Measurements from ENCODE around the gene HDHD5.
"Not testable (repeated sequence)": the region's sequence is repeated elsewhere in the genome, so short reads cannot be mapped to it uniquely, and the experiment has no call there.

The HDHD5 gene

DNA sequence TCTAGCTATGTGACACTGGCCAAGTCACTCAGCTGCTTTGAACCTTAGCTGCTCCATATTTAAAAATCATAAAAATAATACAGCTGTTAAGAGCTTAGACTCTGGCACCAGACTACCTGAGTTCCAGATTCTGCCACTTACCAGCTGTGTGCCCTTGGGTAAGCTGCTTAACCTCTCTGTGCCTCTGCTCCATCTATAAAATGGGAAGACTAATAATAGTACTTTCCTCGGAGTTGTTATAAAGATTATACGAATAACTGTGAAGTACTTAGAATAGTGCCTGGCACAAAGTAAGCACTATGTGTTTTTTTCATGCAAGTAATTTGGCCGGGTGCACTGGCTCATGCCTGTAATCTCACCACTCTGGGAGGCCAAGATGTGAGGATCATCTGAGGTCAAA, 1.4 kb downstream of the HDHD5 start:
- in situ Hi-C loops (cut with HindIII; ENCODE audit: low sequenced_read_pairs) = no loop called here

GRCh38 chr22:17155941-17156340, 3.1 kb downstream of the HDHD5 start:
- in situ Hi-C loops (cut with HindIII; ENCODE audit: low sequenced_read_pairs) = no loop called here

DNA sequence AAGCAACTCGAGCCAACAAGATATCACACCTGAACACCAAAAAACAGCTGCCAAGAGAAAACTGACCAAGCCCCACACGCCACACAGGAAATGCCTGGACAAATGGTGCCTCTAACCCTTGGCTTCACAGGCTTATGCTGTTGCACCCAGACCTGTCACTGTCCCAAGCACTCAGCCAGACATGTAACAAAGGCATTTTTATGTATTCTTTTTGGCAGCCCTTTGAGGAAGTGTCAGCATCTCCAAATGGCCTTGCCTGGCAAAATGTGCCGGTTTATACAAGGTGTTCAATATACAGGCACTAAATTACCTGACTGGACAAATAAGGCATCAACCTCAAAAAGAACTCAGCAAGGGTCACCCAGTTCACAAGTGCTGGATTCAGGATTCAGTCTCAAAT, 6.1 kb downstream of the HDHD5 start:
- in situ Hi-C loops (cut with HindIII; ENCODE audit: low sequenced_read_pairs) = no loop called here

DNA sequence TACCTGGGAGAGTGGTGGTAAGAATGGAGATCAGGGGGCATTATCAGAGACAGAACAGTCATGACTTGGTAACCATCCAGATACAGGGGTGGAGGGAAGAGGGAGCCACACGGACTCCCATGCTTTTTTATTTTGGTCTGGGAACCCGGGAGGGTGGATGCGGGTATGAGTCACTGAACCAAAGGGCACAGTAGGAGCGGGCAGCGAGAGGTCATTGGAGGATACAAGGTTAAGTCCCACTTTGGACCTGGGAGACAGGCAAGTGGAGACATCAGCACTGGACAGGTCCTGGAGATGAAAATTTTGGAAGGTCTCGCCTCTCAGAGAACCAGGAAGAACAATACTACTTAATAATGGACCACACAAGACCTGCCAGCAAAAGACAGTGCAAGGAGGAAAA, 6.7 kb downstream of the HDHD5 start:
- in situ Hi-C loops (cut with HindIII; ENCODE audit: low sequenced_read_pairs) = no loop called here

DNA sequence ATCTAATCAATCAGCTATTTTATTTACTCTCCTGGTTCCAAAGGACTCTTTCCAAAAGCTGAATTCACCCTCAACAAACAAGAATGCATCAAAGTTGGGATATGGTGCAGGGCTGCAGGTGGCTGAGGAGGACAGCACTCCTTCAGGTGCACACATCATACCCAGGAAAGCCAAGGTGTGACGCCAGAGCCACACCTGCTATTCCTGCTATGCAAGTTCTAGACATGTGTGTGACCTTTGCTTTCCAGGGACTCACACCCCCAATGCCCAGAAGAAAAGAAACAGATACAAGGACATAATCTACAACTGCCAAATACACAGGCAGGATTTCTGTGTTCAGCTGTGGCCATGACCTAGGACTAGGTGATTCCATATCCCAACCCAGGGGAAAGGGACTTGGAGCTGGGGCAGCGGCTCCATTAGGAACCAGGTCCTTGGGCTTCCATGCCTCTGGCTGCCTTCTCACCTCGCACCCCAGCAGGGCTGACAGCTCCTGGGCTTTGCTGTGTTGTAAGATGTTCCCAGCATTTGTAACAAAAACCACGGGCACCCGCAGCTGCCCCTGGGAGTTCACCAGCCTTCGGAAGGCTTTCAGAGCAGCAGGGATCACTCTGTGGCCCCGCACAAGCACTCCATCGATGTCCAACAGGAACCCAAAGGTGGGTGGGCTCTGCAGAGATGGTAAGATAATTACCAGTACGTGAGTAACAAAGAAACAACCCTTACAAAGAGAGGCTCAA, 9.8 kb downstream of the HDHD5 start:
- in situ Hi-C loops (cut with HindIII; ENCODE audit: low sequenced_read_pairs) = no loop called here

DNA sequence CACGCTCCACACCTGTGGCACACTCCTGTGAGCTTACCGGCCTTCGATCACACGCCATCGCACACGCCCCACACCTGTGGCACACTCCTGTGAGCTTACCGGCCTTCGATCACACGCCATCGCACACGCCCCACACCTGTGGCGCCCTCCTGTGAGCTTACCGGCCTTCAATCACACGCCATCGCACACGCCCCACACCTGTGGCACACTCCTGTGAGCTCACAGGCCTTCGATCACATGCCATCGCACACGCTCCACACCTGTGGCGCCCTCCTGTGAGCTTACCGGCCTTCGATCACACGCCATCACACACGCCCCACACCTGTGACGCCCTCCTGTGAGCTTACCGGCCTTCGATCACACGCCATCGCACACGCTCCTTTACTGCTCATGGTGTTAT, 11.6 kb downstream of the HDHD5 start:
- in situ Hi-C loops (cut with HindIII; ENCODE audit: low sequenced_read_pairs) = not testable (repeated sequence)

- in situ Hi-C loops (cut with HindIII; ENCODE audit: low sequenced_read_pairs) = no loop called here
These were observed 13.9 kb downstream of the HDHD5 start for GRCh38 chr22:17145021-17145680.

DNA sequence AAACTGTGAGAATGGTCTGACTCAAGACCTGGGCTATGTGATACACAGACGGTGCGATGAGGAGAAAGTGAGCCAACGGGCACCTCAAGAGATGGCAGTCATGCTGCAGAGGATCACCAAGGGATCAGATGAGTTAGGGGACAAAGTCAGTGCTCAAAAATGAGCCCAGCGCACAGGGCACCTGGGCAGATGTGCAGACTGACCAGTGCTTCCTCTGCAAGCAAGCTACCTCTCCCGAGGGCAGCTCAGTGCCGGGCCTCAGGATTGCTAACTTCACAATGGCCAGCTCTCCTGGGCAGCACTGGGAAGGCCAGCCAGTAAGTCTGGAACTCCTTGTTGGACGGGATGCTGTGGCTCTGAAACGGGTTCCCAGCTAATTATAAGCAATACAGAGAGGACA, 15.3 kb downstream of the HDHD5 start:
- in situ Hi-C loops (cut with HindIII; ENCODE audit: low sequenced_read_pairs) = no loop called here

GRCh38 chr22:17143101-17143500, 16.0 kb downstream of the HDHD5 start:
- in situ Hi-C loops (cut with HindIII; ENCODE audit: low sequenced_read_pairs) = no loop called here

DNA sequence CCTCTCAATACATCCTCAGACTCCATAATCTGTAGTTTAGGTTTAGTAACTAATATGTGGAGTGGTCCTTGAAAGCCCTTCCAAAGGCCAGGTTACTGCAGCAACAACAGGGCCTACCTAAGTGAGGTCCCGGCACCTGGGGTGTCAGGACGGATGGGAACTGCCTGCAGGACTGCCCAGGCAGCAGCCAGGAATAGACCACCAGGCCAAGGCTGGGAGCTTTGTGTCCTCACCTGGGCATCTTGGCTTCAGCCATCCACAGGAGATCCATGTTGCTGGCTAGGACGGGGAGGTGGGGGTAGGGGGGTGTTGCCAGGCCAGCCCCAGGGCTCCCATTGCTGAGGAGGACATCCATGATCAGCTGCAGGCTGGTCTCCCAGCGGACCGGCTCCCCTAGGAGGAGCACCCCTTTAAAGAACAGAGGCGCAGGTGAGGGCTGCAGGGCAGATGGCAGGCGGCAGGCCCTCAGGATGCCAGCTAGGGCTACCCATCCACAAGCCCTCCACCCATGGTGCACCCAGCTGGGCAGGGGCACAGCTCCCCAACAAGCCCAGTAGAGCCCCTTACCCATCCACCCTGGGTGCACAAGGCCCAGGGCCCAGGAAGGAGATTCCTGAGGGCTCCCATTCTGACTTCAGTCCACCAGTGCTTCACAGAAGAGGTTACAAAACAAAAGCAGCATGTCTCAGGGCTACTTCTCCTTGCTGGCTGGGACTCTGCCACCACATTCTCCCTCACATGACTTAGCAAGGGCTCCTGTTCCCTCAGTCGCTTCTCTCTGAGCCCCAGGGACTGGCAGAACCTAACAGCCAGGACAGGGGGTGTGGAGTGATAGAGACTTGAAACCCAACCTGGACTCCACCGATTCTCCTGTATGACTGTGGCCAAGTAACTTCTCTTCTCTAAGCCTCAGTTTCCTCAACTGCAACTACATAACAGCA, 18.0 kb downstream of the HDHD5 start:
- in situ Hi-C loops (cut with HindIII; ENCODE audit: low sequenced_read_pairs) = no loop called here

- in situ Hi-C loops (cut with HindIII; ENCODE audit: low sequenced_read_pairs) = no loop called here
These were observed 19.1 kb downstream of the HDHD5 start for GRCh38 chr22:17140022-17140421.

DNA sequence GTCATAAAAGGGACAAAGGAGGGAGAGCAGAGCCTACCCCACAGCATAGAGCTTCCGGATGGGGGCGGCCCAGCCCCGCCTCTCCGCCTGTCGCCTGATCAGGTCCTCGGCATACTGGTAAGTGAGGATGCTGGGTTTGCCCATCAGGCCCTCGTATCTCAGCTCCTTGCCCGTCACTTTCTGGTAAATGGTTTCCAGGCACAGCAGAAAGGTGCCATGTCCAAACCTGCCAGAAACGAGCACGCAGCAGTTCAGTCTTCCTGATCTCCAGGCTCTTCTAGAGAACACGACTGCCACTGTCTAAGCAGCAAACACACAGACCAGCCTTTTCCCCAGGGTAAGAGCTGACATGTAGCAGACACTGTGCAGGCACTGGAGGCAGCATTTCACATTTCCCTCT, 20.6 kb downstream of the HDHD5 start:
- in situ Hi-C loops (cut with HindIII; ENCODE audit: low sequenced_read_pairs) = no loop called here

DNA sequence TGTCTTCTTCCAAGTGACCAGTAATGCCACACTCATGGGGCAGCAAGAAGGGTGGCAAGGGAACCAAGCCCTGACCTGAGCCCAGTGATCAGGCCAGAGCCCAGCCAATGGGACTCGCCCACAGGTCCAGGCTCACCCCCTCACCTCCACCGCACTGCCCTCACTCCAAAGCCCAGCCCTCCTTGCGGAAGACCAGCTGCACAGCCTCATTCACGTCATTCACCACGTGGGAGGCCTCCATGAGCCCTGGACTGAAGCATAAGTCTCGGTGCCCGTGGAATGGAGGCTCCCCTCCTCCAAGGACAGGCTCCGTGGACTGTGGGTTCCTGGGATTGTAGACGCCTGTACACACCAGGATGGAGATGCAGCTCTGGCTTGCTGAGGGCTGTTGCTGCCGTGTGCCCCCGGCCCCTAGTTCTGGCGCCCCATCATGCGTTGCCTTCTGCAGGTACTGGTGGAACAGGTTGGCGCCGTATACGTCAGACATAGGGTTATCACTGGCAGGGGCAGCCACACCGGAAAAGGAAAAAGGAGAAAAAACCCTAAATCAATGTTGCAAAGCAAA, 21.1 kb downstream of the HDHD5 start:
- in situ Hi-C loops (cut with HindIII; ENCODE audit: low sequenced_read_pairs) = no loop called here

- in situ Hi-C loops (cut with HindIII; ENCODE audit: low sequenced_read_pairs) = no loop called here
These were observed 21.9 kb downstream of the HDHD5 start for GRCh38 chr22:17137170-17137569.

- in situ Hi-C loops (cut with HindIII; ENCODE audit: low sequenced_read_pairs) = no loop called here
These were observed 23.8 kb downstream of the HDHD5 start for GRCh38 chr22:17135153-17135760.

GRCh38 chr22:17133137-17133536, 25.9 kb downstream of the HDHD5 start:
- in situ Hi-C loops (cut with HindIII; ENCODE audit: low sequenced_read_pairs) = no loop called here

- in situ Hi-C loops (cut with HindIII; ENCODE audit: low sequenced_read_pairs) = no loop called here
These were observed 27.0 kb downstream of the HDHD5 start for GRCh38 chr22:17132112-17132511.

GRCh38 chr22:17131686-17132085, 27.4 kb downstream of the HDHD5 start:
- in situ Hi-C loops (cut with HindIII; ENCODE audit: low sequenced_read_pairs) = no loop called here

- in situ Hi-C loops (cut with HindIII; ENCODE audit: low sequenced_read_pairs) = no loop called here
These were observed 28.9 kb downstream of the HDHD5 start for GRCh38 chr22:17130199-17130598.

GRCh38 chr22:17121233-17122195, 37.6 kb downstream of the HDHD5 start, which contains the start of gene TMEM121B:
Gene TMEM121B (minus strand): TSS chr22:17121360. CDS start chr22:17121127, 233 bp downstream.
- in situ Hi-C loops (cut with HindIII; ENCODE audit: low sequenced_read_pairs) = no loop called here
